ENCODE measurements around the gene STAMBP.

STAMBP gene

GRCh38 chr2:73839653-73840411 lies 11.1 kb downstream of the STAMBP start:
- Histone ChIP-seq H3K9me2 (replicated peaks; ENCODE audit: low read depth, low read length) (no peaks in the 10 kb centered on the region), H3K4me1 (ENCODE audit: insufficient read depth, low read length, poor library complexity, severe bottlenecking) (no peaks in the 10 kb centered on the region), H3K4me2 (ENCODE audit: low read depth, low read length, poor library complexity, severe bottlenecking) (no peak overlapping the region), H3K9me3 (ENCODE audit: insufficient read depth, low read depth, low read length) (no peaks in the 10 kb centered on the region), H3K9ac (ENCODE audit: low read depth, low read length, poor library complexity, severe bottlenecking) (no peak overlapping the region), H3K4me3 (ENCODE audit: low read length, poor library complexity, severe bottlenecking) (no peak overlapping the region), H3K79me2 (ENCODE audit: insufficient read depth, low read length) (peaks cover 20% of the 10 kb centered on the region; the same call in 1 of the 2 replicates), H3F3A (ENCODE audit: low read depth) (no peaks in the 10 kb centered on the region), H2AFZ (ENCODE audit: low read length) (no peak overlapping the region), H3K27me3 (ENCODE audit: insufficient read depth, low read length, poor library complexity, severe bottlenecking) (no peaks in the 10 kb centered on the region), H3K36me3 (ENCODE audit: insufficient read depth, low read length) (peaks cover 9% of the 10 kb centered on the region; the same call in 1 of the 2 replicates), H4K20me1 (ENCODE audit: insufficient read depth, low read length, poor library complexity, severe bottlenecking) (no peaks in the 10 kb centered on the region)
- TF ChIP-seq EZH2phosphoT487 (IDR thresholded peaks at IDR 0.05; ENCODE audit: borderline replicate concordance), result no peak
- peak; percentile 28; the same call in 1 of the 2 replicates for TF ChIP-seq CTCF (conservative IDR thresholded peaks at IDR 0.05; ENCODE audit: low read length)

DNA sequence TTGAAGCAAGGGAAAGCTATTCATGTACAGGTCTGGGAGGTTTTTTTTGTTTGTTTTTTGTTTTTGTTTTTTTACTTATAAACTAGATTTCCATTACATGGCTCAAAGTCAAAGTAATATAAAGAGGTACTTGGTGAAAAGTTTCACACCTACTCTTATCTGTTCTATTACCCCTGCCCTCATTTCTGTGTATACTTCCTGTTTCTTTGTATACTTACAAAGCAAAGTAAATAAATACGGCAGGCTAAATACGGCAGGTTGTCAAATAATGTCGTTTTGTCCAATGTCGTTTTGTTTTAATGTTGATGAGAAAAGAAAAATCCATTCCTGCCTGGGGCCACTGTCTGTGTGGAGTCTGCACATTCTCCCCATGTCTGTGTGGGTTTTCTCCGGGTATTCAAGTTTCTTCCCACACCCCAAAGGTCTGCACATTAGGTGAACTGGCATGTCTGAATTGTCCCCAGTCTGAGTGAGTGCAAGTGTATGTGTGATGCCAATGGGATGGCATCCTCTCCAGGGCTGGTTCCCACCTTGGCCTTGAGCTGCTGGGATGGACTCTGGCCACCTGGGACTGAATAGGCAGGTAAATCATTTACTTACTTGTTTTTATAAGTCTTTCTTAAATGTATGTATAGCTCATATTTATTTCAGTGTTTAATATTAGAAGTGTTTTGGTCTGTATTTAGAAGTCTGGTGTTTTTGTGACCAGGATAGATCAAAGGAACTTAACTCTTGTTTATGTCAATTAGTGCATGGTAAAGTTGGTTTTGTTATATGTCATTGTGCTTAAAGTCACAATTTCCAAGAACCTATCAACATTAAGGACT lies 13.4 kb downstream of the STAMBP start:
- Histone ChIP-seq H3K4me3 (ENCODE audit: low read length, poor library complexity, severe bottlenecking) (no peak overlapping the region), H3K4me1 (ENCODE audit: insufficient read depth, low read length, poor library complexity, severe bottlenecking) (no peaks in the 10 kb centered on the region), H3K79me2 (ENCODE audit: insufficient read depth, low read length) (peaks cover 18% of the 10 kb centered on the region; the same call in 1 of the 2 replicates), H3K27me3 (ENCODE audit: insufficient read depth, low read length, poor library complexity, severe bottlenecking) (no peaks in the 10 kb centered on the region), H3K9me3 (ENCODE audit: insufficient read depth, low read depth, low read length) (no peaks in the 10 kb centered on the region), H3K4me2 (ENCODE audit: low read depth, low read length, poor library complexity, severe bottlenecking) (no peak overlapping the region), H3K36me3 (ENCODE audit: insufficient read depth, low read length) (peaks cover 32% of the 10 kb centered on the region; the same call in 1 of the 2 replicates), H3K9ac (ENCODE audit: low read depth, low read length, poor library complexity, severe bottlenecking) (no peak overlapping the region), H2AFZ (ENCODE audit: low read length) (no peak overlapping the region), H4K20me1 (ENCODE audit: insufficient read depth, low read length, poor library complexity, severe bottlenecking) (no peaks in the 10 kb centered on the region), H3F3A (ENCODE audit: low read depth) (no peaks in the 10 kb centered on the region), H3K9me2 (replicated peaks; ENCODE audit: low read depth, low read length) (no peaks in the 10 kb centered on the region)
- TF ChIP-seq CTCF (conservative IDR thresholded peaks at IDR 0.05; ENCODE audit: low read length) (no peak), EZH2phosphoT487 (IDR thresholded peaks at IDR 0.05; ENCODE audit: borderline replicate concordance) (no peak)

DNA sequence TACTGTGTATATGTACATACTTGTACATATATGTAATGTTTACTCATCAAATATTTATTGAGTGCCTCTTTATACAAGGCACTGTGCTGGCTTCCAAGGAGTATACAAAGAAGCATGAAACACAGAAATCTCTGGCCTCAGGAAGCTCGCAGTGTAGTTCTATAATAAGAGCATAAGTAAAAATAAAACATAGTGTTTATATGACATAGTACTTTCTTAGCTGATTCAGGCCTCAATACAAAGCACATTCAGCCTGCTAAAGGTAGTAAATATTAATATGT lies 13.9 kb downstream of the STAMBP start:
- H3K9me3 ChIP-seq (ENCODE audit: insufficient read depth, low read depth, low read length), result no peaks in the 10 kb centered on the region
- H3K36me3 ChIP-seq (ENCODE audit: insufficient read depth, low read length), result peaks cover 37% of the 10 kb centered on the region; the same call in 1 of the 2 replicates
- no peak overlapping the region for H3K4me3 ChIP-seq (ENCODE audit: low read length, poor library complexity, severe bottlenecking)
- H3K79me2 ChIP-seq (ENCODE audit: insufficient read depth, low read length), result peaks cover 18% of the 10 kb centered on the region; the same call in 1 of the 2 replicates
- no peaks in the 10 kb centered on the region for H3K4me1 ChIP-seq (ENCODE audit: insufficient read depth, low read length, poor library complexity, severe bottlenecking)
- H3K4me2 ChIP-seq (ENCODE audit: low read depth, low read length, poor library complexity, severe bottlenecking), result no peak overlapping the region
- no peaks in the 10 kb centered on the region for H3F3A ChIP-seq (ENCODE audit: low read depth)
- TF ChIP-seq CTCF (conservative IDR thresholded peaks at IDR 0.05; ENCODE audit: low read length) (no peak), EZH2phosphoT487 (IDR thresholded peaks at IDR 0.05; ENCODE audit: borderline replicate concordance) (no peak)
- H3K9me2 ChIP-seq (replicated peaks; ENCODE audit: low read depth, low read length), result no peaks in the 10 kb centered on the region
- H3K27me3 ChIP-seq (ENCODE audit: insufficient read depth, low read length, poor library complexity, severe bottlenecking), result no peaks in the 10 kb centered on the region
- no peaks in the 10 kb centered on the region for H4K20me1 ChIP-seq (ENCODE audit: insufficient read depth, low read length, poor library complexity, severe bottlenecking)
- H3K9ac ChIP-seq (ENCODE audit: low read depth, low read length, poor library complexity, severe bottlenecking), result no peak overlapping the region
- no peak overlapping the region for H2AFZ ChIP-seq (ENCODE audit: low read length)

Measured in Loucy (cell line).